GM23338 (cell line): ENCODE results near the gene CST11. TPM values are rescaled to one million over a fixed set of nuclear protein-coding genes. Genes with fewer than 3 reads are reported as not detected.

Experiments used
- ATAC-seq: fragments of 200-7000 bp; cut with Tn5 transposase; 3 replicates; pipeline ENCODE4 v1.9.1; 2020
- DNase-seq: peaks from one replicate; pipeline ENCODE4 v3.0.0-alpha.2; 2015; ENCODE audit warnings: low spot score
- H2AFZ ChIP-seq: fragments of 200-600 bp; sonication (generic); 2 replicates; pipeline ENCODE4 v1.8.0; 2016; ENCODE audit warnings: antibody characterized with exemption, mild to moderate bottlenecking, moderate library complexity
- H3F3A ChIP-seq: fragments of 200-600 bp; sonication (generic); replicated peaks from 2 replicates; pipeline ENCODE4 v1.8.0; 2017; ENCODE audit warnings: antibody characterized with exemption, mixed run types, low read depth
- H3K27ac ChIP-seq: fragments of 200-600 bp; sonication (generic); 2 replicates; pipeline ENCODE4 v1.6.1; 2016; ENCODE audit warnings: low read depth
- H3K27me3 ChIP-seq: fragments of 200-600 bp; sonication (generic); 2 replicates; pipeline ENCODE4 v1.8.0; 2016; ENCODE audit warnings: mild to moderate bottlenecking, mixed run types, moderate library complexity; ENCODE audit not compliant: insufficient read depth
- H3K36me3 ChIP-seq: fragments of 200-600 bp; sonication (generic); 2 replicates; pipeline ENCODE4 v1.8.0; 2016; ENCODE audit warnings: mild to moderate bottlenecking; ENCODE audit not compliant: insufficient read depth
- H3K4me1 ChIP-seq: fragments of 200-600 bp; sonication (generic); 2 replicates; pipeline ENCODE4 v1.8.0; 2016; ENCODE audit warnings: mild to moderate bottlenecking, moderate library complexity; ENCODE audit not compliant: insufficient read depth
- H3K4me2 ChIP-seq: fragments of 200-600 bp; sonication (generic); 2 replicates; pipeline ENCODE4 v1.7.1; 2017; ENCODE audit warnings: mixed run types
- H3K4me3 ChIP-seq: fragments of 200-600 bp; sonication (generic); 2 replicates; pipeline ENCODE4 v1.6.1; 2016; ENCODE audit warnings: mixed run types
- H3K79me2 ChIP-seq: fragments of 200-600 bp; sonication (generic); replicated peaks from 2 replicates; pipeline ENCODE4 v1.8.0; 2017; ENCODE audit warnings: mild to moderate bottlenecking; ENCODE audit not compliant: insufficient read depth
- H3K9me2 ChIP-seq: fragments of 200-600 bp; sonication (generic); 2 replicates; pipeline ENCODE4 v1.8.0; 2017; ENCODE audit not compliant: insufficient read depth
- H4K20me1 ChIP-seq: fragments of 200-600 bp; sonication (generic); replicated peaks from 2 replicates; pipeline ENCODE4 v1.8.0; 2017; ENCODE audit warnings: mild to moderate bottlenecking; ENCODE audit not compliant: insufficient read depth
- H3K27ac Mint-ChIP-seq: 2 replicates; pipeline ENCODE4 v1.8.0; 2020; ENCODE audit warnings: inconsistent platforms, mild to moderate bottlenecking, moderate library complexity, mixed read lengths
- H3K27me3 Mint-ChIP-seq: 3 replicates; pipeline ENCODE4 v1.8.0; 2022; ENCODE audit warnings: low read depth, mild to moderate bottlenecking, moderate library complexity, mixed read lengths, inconsistent platforms; ENCODE audit not compliant: insufficient read depth, poor library complexity
- H3K36me3 Mint-ChIP-seq: 3 replicates; pipeline ENCODE4 v1.8.0; 2021; ENCODE audit warnings: low read depth, mild to moderate bottlenecking, inconsistent platforms, moderate library complexity, mixed read lengths
- H3K4me1 Mint-ChIP-seq: 3 replicates; pipeline ENCODE4 v1.8.0; 2020; ENCODE audit warnings: mild to moderate bottlenecking, inconsistent platforms, mixed read lengths
- H3K4me3 Mint-ChIP-seq: 3 replicates; pipeline ENCODE4 v1.8.0; 2021; ENCODE audit warnings: moderate library complexity, mild to moderate bottlenecking, inconsistent platforms, mixed read lengths
- H3K9me3 Mint-ChIP-seq: 3 replicates; pipeline ENCODE4 v1.8.0; 2020; ENCODE audit warnings: moderate library complexity, mild to moderate bottlenecking, inconsistent platforms, mixed read lengths
- CREB1 ChIP-seq: fragments of 250-450 bp; sonication (Bioruptor Pico); IDR thresholded peaks from 2 replicates; pipeline ENCODE4 v1.5.0; 2020; ENCODE audit warnings: low read depth, mild to moderate bottlenecking, moderate library complexity
- CTCF ChIP-seq, 2 experiments: fragments of 200-600 bp in 1 of 2; sonication (generic) in 1 of 2; conservative IDR thresholded peaks; 2 replicates each; pipeline versions ENCODE4 v1.5.1 to v1.6.1; 2016 to 2017; ENCODE audit warnings: antibody characterized with exemption in 2 of 2, low read depth in 2 of 2, mild to moderate bottlenecking in 2 of 2, moderate library complexity in 1 of 2
- ETS1 ChIP-seq: IDR thresholded peaks from 2 replicates; pipeline ENCODE4 v1.6.1; 2016; ENCODE audit warnings: antibody characterized with exemption
- EZH2 ChIP-seq: fragments of 200-600 bp; sonication (generic); IDR thresholded peaks from one replicate; pipeline ENCODE4 v1.8.0; 2017; ENCODE audit warnings: antibody characterized with exemption, mild to moderate bottlenecking, low read depth; ENCODE audit not compliant: unreplicated experiment
- EZH2phosphoT487 ChIP-seq: fragments of 200-600 bp; sonication (generic); IDR thresholded peaks from one replicate; pipeline ENCODE4 v1.8.1; 2018; ENCODE audit warnings: antibody characterized with exemption; ENCODE audit not compliant: unreplicated experiment
- JUNB ChIP-seq: IDR thresholded peaks from one replicate; pipeline ENCODE4 v1.6.1; 2016; ENCODE audit warnings: antibody characterized with exemption; ENCODE audit not compliant: unreplicated experiment
- NANOG ChIP-seq: IDR thresholded peaks from 2 replicates; pipeline ENCODE4 v1.6.1; 2016; ENCODE audit warnings: antibody characterized with exemption, borderline replicate concordance
- POLR2AphosphoS5 ChIP-seq: IDR thresholded peaks from 2 replicates; pipeline ENCODE4 v1.6.1; 2016; ENCODE audit warnings: antibody characterized with exemption, low read depth
- REST ChIP-seq: IDR thresholded peaks from one replicate; pipeline ENCODE4 v1.6.1; 2018; ENCODE audit warnings: antibody characterized with exemption; ENCODE audit not compliant: unreplicated experiment
- STAT1 ChIP-seq: IDR thresholded peaks from one replicate; pipeline ENCODE4 v1.6.1; 2016; ENCODE audit warnings: antibody characterized with exemption; ENCODE audit not compliant: unreplicated experiment
- ZNF114 ChIP-seq: fragments of 250-450 bp; sonication (Bioruptor Pico); IDR thresholded peaks from 2 replicates; pipeline ENCODE4 v1.5.0; 2020; ENCODE audit warnings: mild to moderate bottlenecking, moderate library complexity
- ZNF331 ChIP-seq: fragments of 250-450 bp; sonication (Bioruptor Pico); IDR thresholded peaks from 2 replicates; pipeline ENCODE4 v1.5.0; 2020; ENCODE audit warnings: low read depth, mild to moderate bottlenecking, moderate library complexity
- ZNF462 ChIP-seq: fragments of 250-450 bp; sonication (Bioruptor Pico); IDR thresholded peaks from 2 replicates; pipeline ENCODE4 v1.5.0; 2020; ENCODE audit warnings: mild to moderate bottlenecking, moderate library complexity
- polyA plus RNA-seq: library from polyadenylated mRNA; unstranded; fragments of >200 nt; fragmentation: Nextera tagmentation; extraction: Ambion mirVana; gene quantifications from 2 replicates; pipeline ENCODE4 v1.2.1, GENCODE V29; 2016
- total RNA-seq: library from RNA; depleted of rRNA; stranded (reverse); fragments of >200 nt; shearing (Covaris generic); gene quantifications from 2 replicates; pipeline ENCODE4 v1.2.3, GENCODE V29; 2014

Gene CST11
- total and polyA plus RNA-seq, 2 experiments from 2014 or later: not detected

- Mint-ChIP-seq H3K27ac (no peak overlapping the region), H3K9me3 (no peaks in the 10 kb centered on the region), H3K4me1 (peaks cover 4% of the 10 kb centered on the region; the same call in 1 of the 3 replicates), H3K4me3 (no peak overlapping the region), H3K27me3 (peaks cover 5% of the 10 kb centered on the region), H3K36me3 (no peaks in the 10 kb centered on the region)
- Histone ChIP-seq H3K4me2 (no peak overlapping the region), H3K79me2 (no peaks in the 10 kb centered on the region), H2AFZ (no peak overlapping the region), H3K4me1 (no peaks in the 10 kb centered on the region), H3K9me2 (no peaks in the 10 kb centered on the region), H4K20me1 (no peaks in the 10 kb centered on the region), H3F3A (no peaks in the 10 kb centered on the region), H3K36me3 (no peaks in the 10 kb centered on the region), H3K27me3 (no peaks in the 10 kb centered on the region), H3K27ac (no peak overlapping the region), H3K4me3 (no peak overlapping the region)
- TF ChIP-seq ZNF462 (CRISPR knock-in tag): no peak
- TF ChIP-seq ZNF114 (CRISPR knock-in tag): no peak
- TF ChIP-seq CREB1 (CRISPR knock-in tag): no peak
- no peak for TF ChIP-seq EZH2phosphoT487
- no peak for TF ChIP-seq JUNB
- TF ChIP-seq POLR2AphosphoS5: no peak
- no peak for TF ChIP-seq CTCF (conservative IDR thresholded peaks at IDR 0.05; ENCODE audit: low read depth in 2 of 2)
- no peak for TF ChIP-seq NANOG
- no peak for TF ChIP-seq EZH2
- TF ChIP-seq ZNF331 (CRISPR knock-in tag): no peak
- no peak for TF ChIP-seq REST
- TF ChIP-seq ETS1: no peak
- no peak for TF ChIP-seq STAT1
- no peak for DNase-seq
- no peak for ATAC-seq
These were observed 10.2 kb downstream of the CST11 start for GRCh38 chr20:23442436-23442835.
